ENCODE data around the gene SPECC1L.

Gene SPECC1L

DNA sequence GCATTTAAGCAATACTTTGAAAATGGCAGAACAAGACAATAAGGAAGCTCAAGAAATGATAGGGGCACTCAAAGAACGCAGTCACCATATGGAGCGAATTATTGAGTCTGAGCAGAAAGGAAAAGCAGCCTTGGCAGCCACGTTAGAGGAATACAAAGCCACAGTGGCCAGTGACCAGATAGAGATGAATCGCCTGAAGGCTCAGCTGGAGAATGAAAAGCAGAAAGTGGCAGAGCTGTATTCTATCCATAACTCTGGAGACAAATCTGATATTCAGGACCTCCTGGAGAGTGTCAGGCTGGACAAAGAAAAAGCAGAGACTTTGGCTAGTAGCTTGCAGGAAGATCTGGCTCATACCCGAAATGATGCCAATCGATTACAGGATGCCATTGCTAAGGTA, 51.9 kb downstream of the SPECC1L start:
- no peak for DNase-seq (ENCODE audit: low read depth)

DNA sequence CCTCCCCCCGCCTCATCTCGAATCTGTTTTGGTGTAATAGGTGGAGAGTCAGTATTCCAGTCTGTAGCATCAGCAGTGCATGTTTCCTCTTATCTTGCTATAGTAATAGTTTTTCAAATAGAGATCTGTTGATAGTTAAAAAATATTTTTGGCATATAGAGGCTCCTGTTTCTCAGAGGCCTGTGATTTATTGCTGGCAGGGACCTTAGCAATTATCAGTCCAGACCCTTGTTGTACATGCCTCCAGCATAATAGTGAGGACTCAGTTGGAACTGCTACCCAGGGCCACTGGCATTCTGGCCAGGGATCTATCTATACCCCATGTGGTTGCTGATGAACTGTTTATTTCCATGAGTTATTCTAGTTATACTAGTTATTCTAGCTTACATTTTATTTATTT, 52.6 kb downstream of the SPECC1L start:
- DNase-seq (ENCODE audit: low read depth), result no peak

GRCh38 chr22:24323695-24324094, 53.1 kb downstream of the SPECC1L start:
- no peak for DNase-seq (ENCODE audit: low read depth)

GRCh38 chr22:24324137-24324536, 53.5 kb downstream of the SPECC1L start:
- DNase-seq (ENCODE audit: low read depth), result no peak

GRCh38 chr22:24325105-24325757, 54.6 kb downstream of the SPECC1L start:
- no peak for DNase-seq (ENCODE audit: low read depth)

DNA sequence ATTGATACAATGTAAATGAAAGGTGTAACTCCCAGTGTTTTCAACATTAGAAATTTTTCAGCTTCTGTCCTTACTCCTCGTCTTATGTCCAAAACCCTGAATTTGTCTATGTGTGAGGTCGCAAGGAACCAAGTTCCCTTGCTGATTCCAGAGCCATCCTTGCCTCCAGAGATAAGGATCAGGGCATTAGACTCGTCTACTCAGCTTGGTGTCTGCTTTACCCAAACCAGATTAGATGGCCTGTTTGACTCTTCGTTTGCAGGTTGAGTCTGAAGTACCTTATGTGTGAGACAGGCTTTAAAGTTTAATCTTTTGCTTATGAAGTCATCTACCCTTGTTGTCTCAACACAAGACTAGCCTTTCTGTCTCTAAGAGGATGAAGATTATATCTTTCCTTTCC, 55.6 kb downstream of the SPECC1L start:
- no peak for DNase-seq (ENCODE audit: low read depth)

DNA sequence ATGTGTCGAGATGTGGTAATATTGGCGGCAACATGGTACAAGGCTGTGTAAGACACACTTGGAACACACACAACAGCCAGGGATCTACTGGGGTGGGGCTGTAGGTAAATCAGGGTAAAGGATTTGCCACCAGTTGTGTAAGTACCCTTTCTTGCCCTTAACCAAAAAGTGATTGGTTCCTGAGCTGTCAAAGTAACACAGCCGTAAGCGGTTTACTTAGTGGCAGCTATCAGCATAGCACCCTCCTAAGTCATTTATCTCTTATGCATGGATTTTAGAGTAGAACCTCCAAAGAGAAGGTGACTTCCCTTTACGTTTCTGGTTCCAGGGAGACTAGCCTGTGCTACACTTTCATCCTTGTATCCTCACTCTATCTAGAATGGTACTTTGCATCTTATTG, 57.2 kb downstream of the SPECC1L start:
- DNase-seq (ENCODE audit: low read depth), result no peak

GRCh38 chr22:24329453-24329852, 58.8 kb downstream of the SPECC1L start:
- DNase-seq (ENCODE audit: low read depth), result no peak

DNA sequence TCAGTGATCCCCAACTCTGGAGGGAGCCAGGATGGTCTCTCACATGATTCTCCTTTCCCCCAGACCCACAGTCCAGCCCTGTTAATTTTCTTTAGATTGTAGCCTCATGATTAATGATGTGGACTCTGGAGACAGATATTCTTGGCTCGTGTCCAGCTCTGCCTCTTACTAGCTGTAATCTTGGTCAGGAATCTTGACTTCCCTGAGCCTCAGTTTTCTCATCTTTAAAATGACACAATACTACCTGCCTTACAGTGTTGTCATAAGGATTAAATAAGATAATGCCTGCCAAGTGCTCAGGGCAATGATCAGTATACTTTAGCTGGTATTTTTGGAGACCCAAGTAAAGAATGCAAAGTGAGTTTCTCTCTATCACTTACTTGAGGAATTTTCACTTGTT, 60.0 kb downstream of the SPECC1L start:
- no peak for DNase-seq (ENCODE audit: low read depth)

GRCh38 chr22:24331468-24332440, 61.1 kb downstream of the SPECC1L start:
- no peak for DNase-seq (ENCODE audit: low read depth)

DNA sequence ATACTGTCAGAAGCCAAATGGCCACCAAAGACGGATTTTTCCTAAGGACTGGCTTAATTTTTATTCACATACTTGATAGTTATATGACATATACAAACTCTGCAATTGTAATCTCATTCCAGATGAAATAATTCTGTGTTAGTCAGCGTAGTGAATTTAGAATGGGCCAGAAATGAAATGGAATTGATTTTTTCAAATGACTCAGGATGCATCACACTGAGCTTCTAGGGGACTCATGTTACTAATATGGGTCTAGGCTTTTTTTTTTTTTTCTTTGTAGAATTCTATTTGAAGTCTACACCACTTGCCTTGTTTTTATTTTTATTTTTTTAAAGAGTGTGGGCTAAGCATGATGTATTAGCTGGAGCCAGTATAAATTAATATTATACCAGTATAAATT, 62.7 kb downstream of the SPECC1L start:
- DNase-seq (ENCODE audit: low read depth), result no peak

- DNase-seq (ENCODE audit: low read depth), result no peak
These were observed 64.9 kb downstream of the SPECC1L start for GRCh38 chr22:24335496-24335895.

DNA sequence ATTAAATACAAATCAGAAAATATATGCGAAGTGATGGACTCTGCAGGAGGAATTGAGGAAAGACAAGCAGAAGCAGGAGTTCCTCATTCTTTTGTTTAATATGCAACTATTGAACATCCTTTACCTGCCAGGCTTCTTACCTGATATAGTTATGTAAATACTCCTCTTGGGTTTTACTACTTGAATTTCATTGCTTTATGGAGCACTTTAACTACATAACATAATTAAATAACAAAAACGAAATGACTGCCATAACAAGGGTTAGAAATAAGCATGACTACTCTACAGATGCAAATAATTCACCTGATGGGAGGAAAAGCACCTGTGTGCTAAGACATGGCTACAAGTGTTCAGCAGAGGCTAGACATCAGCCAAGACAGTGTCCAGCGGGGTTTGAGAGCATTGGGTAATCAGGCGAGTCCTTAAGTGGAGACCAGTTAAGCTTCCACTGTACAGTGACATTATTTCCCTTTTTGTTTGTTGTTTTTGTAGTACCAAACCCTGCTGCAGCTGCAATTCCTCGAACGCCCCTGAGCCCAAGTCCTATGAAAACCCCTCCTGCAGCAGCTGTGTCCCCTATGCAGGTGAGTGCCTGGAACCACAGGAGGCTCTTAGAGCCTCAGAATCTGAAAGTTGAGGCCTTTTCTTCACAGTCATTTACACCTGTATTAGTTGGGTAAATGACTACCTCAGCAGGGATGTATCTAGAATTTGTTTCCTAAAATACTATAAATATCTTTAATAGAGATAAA, 67.4 kb downstream of the SPECC1L start:
- DNase-seq (ENCODE audit: low read depth), result no peak

GRCh38 chr22:24338726-24339451, 68.3 kb downstream of the SPECC1L start:
- no peak for DNase-seq (ENCODE audit: low read depth)

DNA sequence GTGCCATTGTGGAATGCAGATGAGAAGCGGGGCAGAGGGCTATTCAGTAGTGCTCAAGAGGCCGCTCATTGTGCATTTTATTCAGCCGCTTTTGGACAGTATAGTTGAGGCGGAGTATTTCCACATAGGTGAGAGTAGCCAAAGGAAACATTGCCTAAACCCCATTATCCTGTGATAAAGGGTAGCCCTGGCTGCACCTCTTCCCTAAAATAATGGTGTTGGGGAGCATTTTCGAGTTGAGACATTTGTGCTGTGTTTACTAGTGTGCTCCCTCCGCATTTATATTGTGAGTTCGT, 68.8 kb downstream of the SPECC1L start:
- DNase-seq (ENCODE audit: low read depth), result no peak

- no peak for DNase-seq (ENCODE audit: low read depth)
These were observed 71.0 kb downstream of the SPECC1L start for GRCh38 chr22:24341627-24342026.

DNA sequence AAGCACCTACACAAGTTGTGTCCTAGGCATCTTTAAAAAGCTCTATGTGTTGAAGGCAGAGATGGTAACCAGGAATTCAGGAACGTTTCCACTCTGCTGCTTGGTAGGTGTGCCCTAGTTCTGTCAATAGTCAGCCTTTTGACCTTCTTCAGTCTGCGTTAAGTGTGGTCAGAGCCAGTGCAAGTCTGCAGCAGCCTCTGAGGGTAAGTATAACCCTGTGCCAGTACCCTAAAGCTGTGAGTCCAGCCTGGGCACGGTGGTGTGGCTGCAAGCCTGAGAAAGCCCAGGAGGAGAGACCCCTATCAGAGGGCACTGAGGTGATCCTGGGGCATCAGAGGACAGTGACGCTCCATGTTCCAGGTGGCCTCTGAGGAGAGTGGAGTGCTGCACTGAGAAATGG, 80.0 kb downstream of the SPECC1L start:
- DNase-seq (ENCODE audit: low read depth), result no peak

DNA sequence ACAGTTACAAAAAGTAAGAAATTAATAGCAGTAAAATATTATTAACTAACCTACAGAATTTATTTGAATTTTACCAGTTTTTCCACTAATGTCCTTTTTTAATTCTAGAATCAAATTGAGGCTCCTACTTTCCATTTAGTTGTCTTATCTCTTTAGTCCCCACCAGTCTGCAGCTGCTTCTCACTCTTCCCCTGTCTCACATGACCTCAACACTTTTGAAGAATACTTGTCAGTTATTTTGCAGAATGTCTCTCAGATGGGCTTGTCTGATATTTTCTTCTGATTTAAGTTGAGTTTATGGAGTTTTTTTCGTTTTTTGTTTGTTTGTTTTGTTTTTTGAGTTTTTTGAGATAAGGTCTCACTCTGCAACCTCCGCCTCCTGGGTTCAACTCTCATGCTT, 82.5 kb downstream of the SPECC1L start:
- no peak for DNase-seq (ENCODE audit: low read depth)

GRCh38 chr22:24355574-24355973, 84.9 kb downstream of the SPECC1L start:
- no peak for DNase-seq (ENCODE audit: low read depth)

GRCh38 chr22:24357547-24357946, 86.9 kb downstream of the SPECC1L start:
- DNase-seq (ENCODE audit: low read depth), result no peak

GRCh38 chr22:24358105-24358836, 87.6 kb downstream of the SPECC1L start:
- DNase-seq (ENCODE audit: low read depth), result no peak
